ENCODE measurements around the gene GID4.

GID4 gene

DNA sequence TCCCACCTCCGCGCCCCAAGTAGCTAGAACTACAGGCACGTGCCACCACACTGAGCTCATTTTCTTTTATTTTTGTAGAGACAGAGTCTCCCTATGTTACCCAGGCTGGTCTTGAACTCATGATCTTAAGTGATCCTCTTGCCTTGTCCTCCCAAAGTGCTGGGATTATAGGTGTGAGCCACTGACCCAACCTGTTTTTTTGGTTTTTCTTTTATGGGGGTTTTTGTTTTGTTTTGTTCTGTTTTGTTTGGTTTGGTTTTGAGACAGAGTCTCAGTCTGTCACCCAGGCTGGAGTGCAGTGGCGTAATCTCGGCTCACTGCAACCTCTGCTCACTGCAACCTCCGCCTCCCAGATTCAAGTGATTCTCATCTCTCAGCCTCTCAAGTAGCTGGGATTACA lies 16.4 kb downstream of the GID4 start:
- TF ChIP-seq, protein P1, sequence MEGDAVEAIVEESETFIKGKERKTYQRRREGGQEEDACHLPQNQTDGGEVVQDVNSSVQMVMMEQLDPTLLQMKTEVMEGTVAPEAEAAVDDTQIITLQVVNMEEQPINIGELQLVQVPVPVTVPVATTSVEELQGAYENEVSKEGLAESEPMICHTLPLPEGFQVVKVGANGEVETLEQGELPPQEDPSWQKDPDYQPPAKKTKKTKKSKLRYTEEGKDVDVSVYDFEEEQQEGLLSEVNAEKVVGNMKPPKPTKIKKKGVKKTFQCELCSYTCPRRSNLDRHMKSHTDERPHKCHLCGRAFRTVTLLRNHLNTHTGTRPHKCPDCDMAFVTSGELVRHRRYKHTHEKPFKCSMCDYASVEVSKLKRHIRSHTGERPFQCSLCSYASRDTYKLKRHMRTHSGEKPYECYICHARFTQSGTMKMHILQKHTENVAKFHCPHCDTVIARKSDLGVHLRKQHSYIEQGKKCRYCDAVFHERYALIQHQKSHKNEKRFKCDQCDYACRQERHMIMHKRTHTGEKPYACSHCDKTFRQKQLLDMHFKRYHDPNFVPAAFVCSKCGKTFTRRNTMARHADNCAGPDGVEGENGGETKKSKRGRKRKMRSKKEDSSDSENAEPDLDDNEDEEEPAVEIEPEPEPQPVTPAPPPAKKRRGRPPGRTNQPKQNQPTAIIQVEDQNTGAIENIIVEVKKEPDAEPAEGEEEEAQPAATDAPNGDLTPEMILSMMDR (IDR thresholded peaks at IDR 0.05) = no peak

DNA sequence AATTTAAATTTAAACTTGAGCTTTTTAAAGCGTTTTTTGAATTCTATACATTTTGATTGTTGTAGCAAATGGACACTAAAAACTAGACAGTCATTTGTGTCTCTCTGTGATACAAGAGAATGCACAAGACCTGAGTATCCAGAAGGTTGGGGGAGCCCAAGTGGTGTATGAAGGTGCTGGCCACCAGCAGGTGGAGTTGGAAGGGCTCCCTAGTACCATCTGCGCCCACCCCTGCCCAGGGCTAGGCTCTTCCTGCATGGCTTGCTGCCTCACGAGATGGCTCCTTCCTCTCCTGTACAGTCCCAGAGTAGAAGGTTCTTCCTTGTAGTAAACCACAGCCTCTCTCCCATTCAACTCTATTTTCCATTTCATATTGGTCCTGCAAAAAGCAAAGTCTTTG lies 17.0 kb downstream of the GID4 start:
- TF ChIP-seq, protein P1 (IDR thresholded peaks at IDR 0.05) = no peak

DNA sequence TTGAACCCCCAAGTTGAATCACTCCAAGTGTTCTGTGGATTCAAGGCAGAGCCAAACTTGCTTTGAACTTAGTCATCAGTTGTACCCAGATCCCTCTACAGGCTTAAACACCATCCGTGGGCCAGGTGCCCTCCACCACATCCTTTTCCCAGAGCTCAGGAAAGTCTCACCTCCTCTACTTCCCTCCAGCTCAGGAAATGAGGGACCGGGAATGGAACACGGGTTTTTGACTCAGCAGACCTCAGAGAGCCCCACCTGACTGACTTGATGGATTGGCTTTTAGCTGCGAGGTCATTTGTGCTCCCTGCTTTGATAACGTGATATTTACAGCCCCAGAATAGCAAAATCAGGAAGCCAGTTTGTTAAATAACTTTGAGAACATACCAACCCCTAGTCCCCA lies 20.1 kb downstream of the GID4 start:
- TF ChIP-seq, protein P1 (IDR thresholded peaks at IDR 0.05) = no peak

DNA sequence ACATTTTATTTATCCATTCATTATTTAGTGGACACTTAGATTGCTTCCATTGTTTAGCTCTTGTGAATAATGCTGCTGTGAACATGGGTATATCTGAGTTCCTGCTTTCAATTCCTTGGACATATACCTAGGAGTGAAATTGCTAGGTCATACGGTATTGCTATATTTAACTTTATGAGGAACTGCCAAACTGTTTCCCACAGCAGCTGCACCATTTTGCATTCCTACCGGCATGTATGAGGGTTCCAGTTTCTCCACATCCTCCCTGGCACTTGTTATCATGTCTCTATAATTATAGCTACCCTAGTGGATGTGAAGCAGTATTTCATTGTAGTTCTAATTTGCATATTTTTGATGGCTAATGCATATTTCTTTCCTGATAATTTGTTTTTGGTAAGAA lies 24.8 kb downstream of the GID4 start:
- TF ChIP-seq, protein P1 (IDR thresholded peaks at IDR 0.05) = no peak

DNA sequence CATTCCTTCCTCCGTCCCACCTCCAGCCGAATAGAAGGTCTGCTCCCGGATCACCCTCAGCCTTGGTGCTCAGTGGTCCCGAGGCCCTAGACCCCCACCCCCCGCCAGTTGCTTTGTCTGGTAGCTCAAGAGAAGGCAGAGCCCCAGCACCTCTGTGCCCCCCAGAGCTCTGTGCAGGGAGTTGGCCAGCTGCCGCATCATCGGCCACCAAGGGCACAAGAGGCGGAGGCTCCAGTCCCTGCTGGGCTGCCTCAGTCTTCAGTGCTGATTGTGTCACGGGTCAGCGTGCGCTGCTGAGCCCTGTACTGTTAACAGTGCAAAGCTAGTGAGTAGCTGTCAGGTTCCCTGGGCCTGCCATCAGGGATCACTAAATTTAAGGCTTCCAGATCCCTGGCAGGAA lies 26.3 kb downstream of the GID4 start:
- TF ChIP-seq, protein P1 (IDR thresholded peaks at IDR 0.05) = no peak

DNA sequence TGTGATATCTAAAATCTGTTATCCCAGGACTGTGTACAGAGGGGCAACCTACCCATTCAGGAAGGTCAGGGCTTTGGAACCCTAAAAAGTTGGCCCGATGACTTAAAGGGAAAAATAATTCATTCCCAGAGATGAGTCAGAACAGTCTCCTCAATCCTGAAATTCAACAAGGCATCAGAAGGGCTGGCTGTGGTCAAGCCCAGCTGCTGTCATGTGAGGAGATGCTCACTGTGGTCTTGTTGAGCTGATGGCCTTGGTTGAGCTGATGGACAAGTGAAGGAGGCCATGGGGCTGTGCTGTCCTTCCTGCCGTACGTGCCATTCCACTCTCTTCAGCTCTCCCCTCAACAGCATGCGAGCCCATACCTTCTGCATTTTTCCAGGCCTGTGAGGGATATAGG lies 27.7 kb downstream of the GID4 start:
- TF ChIP-seq, protein P1 (IDR thresholded peaks at IDR 0.05) = no peak

DNA sequence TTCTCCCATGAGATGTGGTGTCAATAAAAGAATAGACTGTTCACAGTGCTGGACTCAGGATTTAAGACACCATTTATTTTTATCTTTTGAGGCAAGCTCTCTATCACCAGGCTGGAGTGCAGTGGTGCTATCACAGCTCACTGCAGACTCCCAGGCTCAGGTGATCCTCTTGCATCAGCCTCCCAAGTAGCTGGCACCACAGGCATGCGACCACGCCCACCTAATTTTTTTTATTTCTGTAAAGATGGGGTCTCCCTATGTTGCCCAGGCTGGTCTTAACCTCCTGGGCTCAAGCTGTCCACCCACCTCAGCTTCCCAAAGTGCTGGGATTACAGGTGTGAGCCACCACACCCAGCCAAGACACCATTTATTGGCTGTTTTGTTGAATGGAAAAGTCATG lies 29.9 kb downstream of the GID4 start:
- TF ChIP-seq, protein P1 (IDR thresholded peaks at IDR 0.05) = no peak

DNA sequence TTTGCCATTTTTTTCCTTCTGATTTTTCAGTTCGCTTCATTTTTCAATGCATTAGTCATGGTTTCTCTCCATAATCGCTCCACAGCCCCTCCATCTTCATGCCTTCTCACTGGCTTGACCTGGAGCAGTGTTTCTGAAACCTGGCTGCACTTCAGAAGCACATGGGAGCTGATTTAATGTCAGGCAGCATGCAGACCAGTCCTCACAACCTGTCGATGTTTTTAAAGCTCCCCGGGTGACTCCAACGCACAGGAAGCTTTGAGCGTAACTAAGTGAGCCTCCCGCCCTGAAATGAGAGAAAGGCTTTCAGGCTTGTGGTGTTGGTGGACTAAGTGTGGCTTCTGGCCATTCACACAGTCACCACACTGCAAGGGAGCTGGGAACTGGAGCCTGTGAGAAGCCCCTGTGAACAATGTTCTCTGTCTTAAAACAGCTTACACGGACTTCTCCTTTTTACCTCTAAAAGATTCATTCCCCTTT lies 31.7 kb downstream of the GID4 start:
- TF ChIP-seq, protein P1 (IDR thresholded peaks at IDR 0.05) = no peak

Measured in LNCAP (cell line).